Astrocyte of the spinal cord (primary cell): ENCODE measurements around the gene TP53BP2.
"Not testable (repeated sequence)": the region's sequence is repeated elsewhere in the genome, so short reads cannot be mapped to it uniquely, and the experiment has no call there.

Experiments used
- DNase-seq: peaks from one replicate; pipeline ENCODE4 v3.0.0; 2011; ENCODE audit warnings: low read depth, low spot score
- H3K4me3 ChIP-seq: 2 replicates; pipeline ENCODE4 v1.5.1; 2011; ENCODE audit warnings: low read depth, mild to moderate bottlenecking, low read length, moderate library complexity
- CTCF ChIP-seq: IDR thresholded peaks from 2 replicates; pipeline ENCODE4 v1.5.1; 2012; ENCODE audit warnings: low read depth, mild to moderate bottlenecking, low read length, inconsistent platforms
- in situ Hi-C: cut with HindIII; loops from 2 replicates; pipeline ENCODE4 v1.10.0; 2017; ENCODE audit warnings: low sequenced_read_pairs

Gene TP53BP2

GRCh38 chr1:223845810-223846682 lies at the start of gene TP53BP2:
TP53BP2 (minus strand) TSS chr1:223845947; CDS start chr1:223845680, 267 bp downstream.
- peak within 1 kb of the TSS; percentile 77 for H3K4me3 ChIP-seq
- DNase-seq = peak; percentile 92
- TF ChIP-seq CTCF = peak; percentile 72
- in situ Hi-C loops = no loop called here

GRCh38 chr1:223890494-223890893 lies 44.7 kb upstream of the TP53BP2 start:
- DNase-seq, in situ Hi-C loops, H3K4me3 ChIP-seq: not testable (repeated sequence)

GRCh38 chr1:223889319-223889718 lies 43.6 kb upstream of the TP53BP2 start:
- in situ Hi-C loops, H3K4me3 ChIP-seq, DNase-seq: not testable (repeated sequence)

- in situ Hi-C loops = no loop called here
- no peak for TF ChIP-seq CTCF
- H3K4me3 ChIP-seq = no peak overlapping the region
- peak; percentile 96 for DNase-seq
These were observed 42.1 kb upstream of the TP53BP2 start for GRCh38 chr1:223887747-223888418.

GRCh38 chr1:223886516-223886921 lies 40.8 kb upstream of the TP53BP2 start:
- TF ChIP-seq CTCF = no peak
- H3K4me3 ChIP-seq = no peak overlapping the region
- in situ Hi-C loops = no loop called here
- DNase-seq = no peak

- H3K4me3 ChIP-seq = no peak overlapping the region
- in situ Hi-C loops = no loop called here
- DNase-seq = no peak
- no peak for TF ChIP-seq CTCF
These were observed 39.9 kb upstream of the TP53BP2 start for GRCh38 chr1:223885614-223886013.

GRCh38 chr1:223878598-223879325 lies 33.0 kb upstream of the TP53BP2 start:
- no peak for DNase-seq
- in situ Hi-C loops = no loop called here
- no peak overlapping the region for H3K4me3 ChIP-seq
- no peak for TF ChIP-seq CTCF
